CD14-positive monocyte (primary cell): Measurements from ENCODE around the gene ABCC11. TPM values are rescaled to one million over a fixed set of nuclear protein-coding genes. Genes with fewer than 3 reads are reported as not detected.
"Not testable (repeated sequence)": the region's sequence is repeated elsewhere in the genome, so short reads cannot be mapped to it uniquely, and the experiment has no call there.

Experiments used
- DNase-seq, 3 donors: peaks; one replicate each; pipeline ENCODE4 v3.0.0-alpha.2; 2011 to 2022
- H2AFZ ChIP-seq: 2 replicates; pipeline ENCODE4 v1.6.0; 2012; ENCODE audit warnings: mild to moderate bottlenecking, low read depth, low read length, inconsistent platforms; ENCODE audit not compliant: insufficient read depth, poor library complexity, severe bottlenecking
- H3K27ac ChIP-seq, 2 donors: 1 replicate in 1 of 2; 2 replicates in 1 of 2; pipeline ENCODE4 v1.5.1; 2012 to 2013; ENCODE audit warnings: low read length in 2 of 2, control low read depth in 1 of 2, inconsistent platforms in 1 of 2, low read depth in 1 of 2, mild to moderate bottlenecking in 1 of 2
- H3K27me3 ChIP-seq, 2 donors: one replicate each; pipeline versions ENCODE4 v1.6.0 to v1.6.1; 2011 to 2013; ENCODE audit warnings: low read length in 2 of 2; ENCODE audit not compliant: control insufficient read depth in 2 of 2, insufficient read depth in 2 of 2
- H3K36me3 ChIP-seq, 2 donors: replicated peaks in 1 of 2; 1 replicate in 1 of 2; 2 replicates in 1 of 2; pipeline versions ENCODE4 v1.5.1 to v1.6.1; 2012 to 2013; ENCODE audit warnings: low read length in 2 of 2, control low read depth in 1 of 2, inconsistent platforms in 1 of 2, mild to moderate bottlenecking in 1 of 2; ENCODE audit not compliant: insufficient read depth in 2 of 2, control insufficient read depth in 1 of 2
- H3K4me1 ChIP-seq, 2 donors: 1 replicate in 1 of 2; 2 replicates in 1 of 2; pipeline versions ENCODE4 v1.5.1 to v1.6.1; 2012 to 2013; ENCODE audit warnings: low read length in 2 of 2, control low read depth in 1 of 2, inconsistent platforms in 1 of 2, mild to moderate bottlenecking in 1 of 2, moderate library complexity in 1 of 2; ENCODE audit not compliant: insufficient read depth in 2 of 2, control insufficient read depth in 1 of 2
- H3K4me2 ChIP-seq: replicated peaks from 2 replicates; pipeline ENCODE3; 2012; ENCODE audit warnings: low read length, moderate library complexity, mild to moderate bottlenecking; ENCODE audit not compliant: poor library complexity, severe bottlenecking; ENCODE audit errors: extremely low read depth
- H3K4me3 ChIP-seq, 3 experiments: fragments of 200-600 bp in 1 of 3; sonication (generic) in 1 of 3; replicated peaks in 1 of 3; 1 replicate in 2 of 3; 2 replicates in 1 of 3; pipeline ENCODE4 v1.5.1; 2011 to 2013; ENCODE audit warnings: low read length in 3 of 3, mild to moderate bottlenecking in 3 of 3, control low read depth in 2 of 3, low read depth in 2 of 3, inconsistent platforms in 1 of 3, moderate library complexity in 1 of 3
- H3K79me2 ChIP-seq: 2 replicates; pipeline ENCODE4 v1.6.0; 2012; ENCODE audit warnings: mild to moderate bottlenecking, control low read depth, inconsistent platforms, low read length, moderate library complexity; ENCODE audit not compliant: insufficient read depth
- H3K9ac ChIP-seq: 2 replicates; pipeline ENCODE4 v1.6.0; 2017; ENCODE audit warnings: low read length, mild to moderate bottlenecking; ENCODE audit not compliant: insufficient read depth, poor library complexity, severe bottlenecking
- H3K9me3 ChIP-seq, 2 donors: replicated peaks in 1 of 2; 1 replicate in 1 of 2; 2 replicates in 1 of 2; pipeline versions ENCODE4 v1.5.1 to v1.6.1; 2012 to 2013; ENCODE audit warnings: low read length in 2 of 2, control low read depth in 1 of 2; ENCODE audit not compliant: control insufficient read depth in 1 of 2, insufficient read depth in 1 of 2
- H4K20me1 ChIP-seq: 2 replicates; pipeline ENCODE4 v1.6.0; 2012; ENCODE audit warnings: mild to moderate bottlenecking, low read length, control low read depth, moderate library complexity; ENCODE audit not compliant: insufficient read depth
- H3K27ac Mint-ChIP-seq, 7 donors: one replicate each; pipeline ENCODE4 v1.8.0; 2020; ENCODE audit warnings: mild to moderate bottlenecking in 7 of 7, mixed read lengths in 7 of 7, moderate library complexity in 6 of 7, inconsistent platforms in 2 of 7
- H3K27me3 Mint-ChIP-seq, 3 donors: one replicate each; pipeline ENCODE4 v1.8.0; 2021 to 2022; ENCODE audit warnings: low read depth in 3 of 3, mild to moderate bottlenecking in 3 of 3, mixed read lengths in 3 of 3, moderate library complexity in 3 of 3, inconsistent platforms in 1 of 3
- H3K36me3 Mint-ChIP-seq, 2 donors: one replicate each; pipeline ENCODE4 v1.8.0; 2020; ENCODE audit warnings: mixed read lengths in 2 of 2, inconsistent platforms in 1 of 2, mild to moderate bottlenecking in 1 of 2
- H3K4me1 Mint-ChIP-seq: one replicate; pipeline ENCODE4 v1.8.0; 2020; ENCODE audit warnings: mild to moderate bottlenecking, mixed read lengths
- H3K4me3 Mint-ChIP-seq, 2 donors: one replicate each; pipeline ENCODE4 v1.8.0; 2020; ENCODE audit warnings: mild to moderate bottlenecking in 2 of 2, mixed read lengths in 2 of 2, moderate library complexity in 1 of 2
- H3K9me3 Mint-ChIP-seq, 7 donors: one replicate each; pipeline ENCODE4 v1.8.0; 2020 to 2022; ENCODE audit warnings: mixed read lengths in 7 of 7, mild to moderate bottlenecking in 6 of 7, moderate library complexity in 6 of 7, inconsistent platforms in 2 of 7
- WGBS: methylation state at CpG from one replicate; pipeline ENCODE4 v1.1.5; 2013; ENCODE audit warnings: missing lambda C conversion rate; ENCODE audit not compliant: insufficient coverage; 5-methylcytosine and 5-hydroxymethylcytosine counted together
- intact Hi-C, 2 donors: fragments of 100-400 bp; cut with micrococcal nuclease; formaldehyde crosslinking; loops; one replicate each; pipeline versions ENCODE4 v1.15.0 to v1.15.1; 2023
- polyA plus RNA-seq, 3 donors: library from polyadenylated mRNA; depleted of rRNA in 1 of 3; unstranded in 2 of 3; stranded (reverse) in 1 of 3; fragments of 300-500 nt in 2 of 3; fragments of >200 nt in 1 of 3; fragmentation: Illumina TruSeq in 2 of 3; gene quantifications; 1 replicate in 2 of 3; 2 replicates in 1 of 3; pipeline ENCODE4 v1.2.3, GENCODE V29; 2012 to 2021
- TF ChIP-seq, protein P1 (sequence below): fragments of 200-600 bp; IDR thresholded peaks from one replicate; pipeline ENCODE4 v1.8.0; 2022; ENCODE audit warnings: antibody characterized with exemption, mild to moderate bottlenecking

Gene ABCC11
- polyA plus RNA-seq, 3 donors = 0.03 TPM; not detected in 2

DNA sequence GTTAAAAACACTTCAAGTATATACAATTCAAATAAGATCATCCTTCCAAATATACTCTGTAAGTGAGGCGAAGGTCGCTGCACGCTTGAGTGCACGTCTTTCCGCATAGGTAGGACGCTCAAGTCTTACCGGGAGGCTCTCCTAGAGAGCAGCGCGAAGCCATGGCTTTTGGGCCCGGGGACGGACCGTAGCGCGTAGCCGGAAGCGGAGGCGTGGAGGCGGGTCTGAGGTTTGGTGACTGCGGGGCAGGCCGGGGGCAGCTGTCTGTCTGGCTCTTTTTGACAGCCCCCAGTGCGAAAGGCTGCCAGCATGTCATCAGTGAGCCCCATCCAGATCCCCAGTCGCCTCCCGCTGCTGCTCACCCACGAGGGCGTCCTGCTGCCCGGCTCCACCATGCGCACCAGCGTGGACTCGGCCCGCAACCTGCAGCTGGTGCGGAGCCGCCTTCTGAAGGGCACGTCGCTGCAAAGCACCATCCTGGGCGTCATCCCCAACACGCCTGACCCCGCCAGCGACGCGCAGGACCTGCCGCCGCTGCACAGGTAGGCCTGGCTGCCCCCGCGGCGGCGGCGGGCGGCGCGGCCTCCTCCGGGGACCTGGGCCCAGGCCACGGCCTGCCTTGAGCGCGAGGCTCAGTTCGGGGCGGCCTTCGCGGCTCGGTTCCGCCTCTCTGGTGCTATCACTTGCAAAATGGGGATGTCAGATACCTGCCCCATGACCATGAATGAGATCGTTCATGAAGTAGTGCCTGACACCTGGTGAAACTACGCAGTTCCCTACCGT, 3.1 kb downstream of the ABCC11 start, which contains the start of gene LONP2:
TSS of gene LONP2 (plus strand) at position 221 of the 783 bp plus-strand sequence. CDS start at position 310, 89 bp downstream.
- no peaks in the 10 kb centered on the region for H3K27me3 ChIP-seq
- under 1% methylated on average over 63 of the region's 63 CpGs for WGBS
- TF ChIP-seq, protein P1, sequence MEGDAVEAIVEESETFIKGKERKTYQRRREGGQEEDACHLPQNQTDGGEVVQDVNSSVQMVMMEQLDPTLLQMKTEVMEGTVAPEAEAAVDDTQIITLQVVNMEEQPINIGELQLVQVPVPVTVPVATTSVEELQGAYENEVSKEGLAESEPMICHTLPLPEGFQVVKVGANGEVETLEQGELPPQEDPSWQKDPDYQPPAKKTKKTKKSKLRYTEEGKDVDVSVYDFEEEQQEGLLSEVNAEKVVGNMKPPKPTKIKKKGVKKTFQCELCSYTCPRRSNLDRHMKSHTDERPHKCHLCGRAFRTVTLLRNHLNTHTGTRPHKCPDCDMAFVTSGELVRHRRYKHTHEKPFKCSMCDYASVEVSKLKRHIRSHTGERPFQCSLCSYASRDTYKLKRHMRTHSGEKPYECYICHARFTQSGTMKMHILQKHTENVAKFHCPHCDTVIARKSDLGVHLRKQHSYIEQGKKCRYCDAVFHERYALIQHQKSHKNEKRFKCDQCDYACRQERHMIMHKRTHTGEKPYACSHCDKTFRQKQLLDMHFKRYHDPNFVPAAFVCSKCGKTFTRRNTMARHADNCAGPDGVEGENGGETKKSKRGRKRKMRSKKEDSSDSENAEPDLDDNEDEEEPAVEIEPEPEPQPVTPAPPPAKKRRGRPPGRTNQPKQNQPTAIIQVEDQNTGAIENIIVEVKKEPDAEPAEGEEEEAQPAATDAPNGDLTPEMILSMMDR = no peak
- H3K4me1 ChIP-seq = peaks cover 16 to 17% of the 10 kb centered on the region in 2 donors
- H3K27ac ChIP-seq = peak within 1 kb of the TSS; percentile 57 to 82
- Mint-ChIP-seq H3K27me3 (peaks cover 0 to 2% (median 0%) of the 10 kb centered on the region in 3 donors), H3K4me1 (peaks cover 23% of the 10 kb centered on the region), H3K9me3 (peaks cover 0 to 10% (median 2%) of the 10 kb centered on the region in 7 donors), H3K4me3 (peak within 1 kb of the TSS; percentile 87 to 98), H3K36me3 (peaks cover 0 to 4% of the 10 kb centered on the region in 2 donors), H3K27ac (peak within 1 kb of the TSS; percentile 87 to 96 (median 94))
- H4K20me1 ChIP-seq = peaks cover 44% of the 10 kb centered on the region
- peaks cover 53% of the 10 kb centered on the region for H3K79me2 ChIP-seq
- no peaks in the 10 kb centered on the region for H3K9me3 ChIP-seq
- intact Hi-C loops = no loop called here
- H3K4me3 ChIP-seq = peak within 1 kb of the TSS; percentile 72 to 88 (median 85)
- H3K4me2 ChIP-seq = peak within 1 kb of the TSS; percentile 91
- peaks cover 0 to 4% of the 10 kb centered on the region in 2 donors for H3K36me3 ChIP-seq
- peak within 1 kb of the TSS; percentile 94 for H3K9ac ChIP-seq
- peak; percentile 65 to 78 (median 65) for DNase-seq
- peak within 1 kb of the TSS; percentile 96 for H2AFZ ChIP-seq

DNA sequence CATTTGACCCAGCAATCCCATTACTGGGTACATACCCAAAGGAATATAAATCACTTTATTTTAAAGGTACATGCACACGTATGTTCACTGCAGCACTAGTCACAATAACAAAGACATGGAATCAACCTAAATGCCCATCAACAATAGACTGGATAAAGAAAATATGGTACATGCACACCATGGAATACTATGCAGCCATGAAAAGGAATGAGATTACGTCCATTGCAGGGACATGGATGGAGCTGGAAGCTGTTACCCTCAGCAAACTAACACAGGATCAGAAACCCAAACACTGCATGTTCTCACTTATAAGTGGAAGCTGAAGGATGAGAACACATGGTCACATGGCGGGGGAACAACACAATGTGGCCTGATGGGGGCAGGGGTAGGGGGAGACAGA, 7.2 kb downstream of the ABCC11 start:
- peak overlapping the region in 1 of 7 donors; percentile 4 for H3K27ac Mint-ChIP-seq
- H3K27me3 Mint-ChIP-seq, H3K9ac ChIP-seq, H3K4me3 Mint-ChIP-seq, H3K27ac ChIP-seq, H3K9me3 ChIP-seq, H3K4me1 Mint-ChIP-seq, H3K4me2 ChIP-seq, intact Hi-C loops, H4K20me1 ChIP-seq, H3K27me3 ChIP-seq, H3K4me3 ChIP-seq, H3K4me1 ChIP-seq, DNase-seq, H3K36me3 ChIP-seq, H2AFZ ChIP-seq, H3K36me3 Mint-ChIP-seq: not testable (repeated sequence)
- 100% methylated on average over 1 of the region's 3 CpGs for WGBS
- peaks cover 13% of the 10 kb centered on the region for H3K79me2 ChIP-seq
- peaks cover 0 to 11% (median 2%) of the 10 kb centered on the region in 7 donors for H3K9me3 Mint-ChIP-seq
